Activated CD4-positive, alpha-beta memory T cell treated with anti-CD3 and anti-CD28 coated beads for 36 hours (primary cell): ENCODE data around the gene ANKRD33B. TPM values are rescaled to one million over a fixed set of nuclear protein-coding genes. Genes with fewer than 3 reads are reported as not detected.

ENCODE experiments used
- CTCF ChIA-PET: fragments of 350-600 bp; sonication (Branson Sonifier 250); formaldehyde crosslinking; loops from one replicate; lab custom pipeline; 2021; ENCODE audit warnings: antibody characterized with exemption, inconsistent platforms; lab: Charles Lee
- POLR2A ChIA-PET: fragments of 350-600 bp; sonication (Branson Sonifier 250); formaldehyde crosslinking; loops from one replicate; lab custom pipeline; 2021; ENCODE audit warnings: antibody characterized with exemption; lab: Charles Lee
- DNase-seq: peaks from one replicate; pipeline ENCODE4 v3.0.0-alpha.2; 2020
- H3K27ac Mint-ChIP-seq: one replicate; pipeline ENCODE4 v1.8.0; 2021; ENCODE audit warnings: mixed read lengths
- H3K27me3 Mint-ChIP-seq: one replicate; pipeline ENCODE4 v1.8.0; 2021; ENCODE audit warnings: mixed read lengths
- H3K36me3 Mint-ChIP-seq: one replicate; pipeline ENCODE4 v1.8.0; 2021; ENCODE audit warnings: mixed read lengths
- H3K4me1 Mint-ChIP-seq: one replicate; pipeline ENCODE4 v1.8.0; 2021; ENCODE audit warnings: low read depth, mixed read lengths
- H3K4me3 Mint-ChIP-seq: one replicate; pipeline ENCODE4 v1.8.0; 2021; ENCODE audit warnings: mild to moderate bottlenecking, mixed read lengths
- H3K9me3 Mint-ChIP-seq: one replicate; pipeline ENCODE4 v1.8.0; 2021; ENCODE audit warnings: mixed read lengths
- intact Hi-C: fragments of 100-400 bp; cut with micrococcal nuclease; formaldehyde crosslinking; loops from one replicate; pipeline ENCODE4 v1.15.1; 2023
- total RNA-seq, 2 experiments: library from RNA; stranded (reverse); gene quantifications; one replicate each; pipeline ENCODE4 v1.2.3, GENCODE V29; 2021

The ANKRD33B gene
- total RNA-seq, 2 experiments from 2014 or later = 9.9 to 10.0 TPM

- no peaks in the 10 kb centered on the region for H3K9me3 Mint-ChIP-seq
- no peak for DNase-seq
- H3K4me3 Mint-ChIP-seq = no peak overlapping the region
- no peaks in the 10 kb centered on the region for H3K36me3 Mint-ChIP-seq
- ChIA-PET CTCF (interaction anchor here (0.7 to 1.7 kb wide), 4 partner anchors 10 to 59 kb away, joined by 3 to 4 read pairs (median 3); no protein-coding TSS in a partner anchor), POLR2A (interaction anchor here (1.0 kb wide), 1 partner anchor 58 kb away, joined by 3 read pairs; no protein-coding TSS in a partner anchor)
- H3K27me3 Mint-ChIP-seq = no peaks in the 10 kb centered on the region
- peaks cover 48% of the 10 kb centered on the region for H3K4me1 Mint-ChIP-seq
- H3K27ac Mint-ChIP-seq = no peak overlapping the region
- intact Hi-C loops = loop anchor here (5.0 kb wide), 1 partner anchor 224 kb away; the partner anchor contains the start of gene MARCHF6
These were observed 12.9 kb downstream of the ANKRD33B start for GRCh38 chr5:10576790-10577189.

GRCh38 chr5:10577371-10578292 lies 13.8 kb downstream of the ANKRD33B start:
- intact Hi-C loops = loop anchor here (5.0 kb wide), 1 partner anchor 225 kb away; the partner anchor contains the start of gene MARCHF6
- Mint-ChIP-seq H3K36me3 (peaks cover 2% of the 10 kb centered on the region), H3K27me3 (no peaks in the 10 kb centered on the region), H3K4me3 (no peak overlapping the region), H3K27ac (no peak overlapping the region), H3K9me3 (no peaks in the 10 kb centered on the region), H3K4me1 (peaks cover 57% of the 10 kb centered on the region)
- ChIA-PET POLR2A (interaction anchor here (1.0 kb wide), 1 partner anchor 57 kb away, joined by 3 read pairs; no protein-coding TSS in a partner anchor), CTCF (interaction anchor here (1.7 kb wide), 1 partner anchor 15 kb away, joined by 3 read pairs; no protein-coding TSS in a partner anchor)
- DNase-seq = no peak

- Mint-ChIP-seq H3K9me3 (no peaks in the 10 kb centered on the region), H3K27ac (no peak overlapping the region), H3K27me3 (no peaks in the 10 kb centered on the region), H3K4me1 (peaks cover 57% of the 10 kb centered on the region), H3K4me3 (no peak overlapping the region), H3K36me3 (peaks cover 3% of the 10 kb centered on the region)
- DNase-seq = no peak
- CTCF ChIA-PET = interaction anchor here (1.7 kb wide), 1 partner anchor 14 kb away, joined by 3 read pairs; no protein-coding TSS in a partner anchor
- intact Hi-C loops = loop anchor here (5.0 kb wide), 1 partner anchor 226 kb away; the partner anchor contains the start of gene MARCHF6
- POLR2A ChIA-PET = no interaction called here
These were observed 14.4 kb downstream of the ANKRD33B start for GRCh38 chr5:10578293-10578665.

- POLR2A ChIA-PET = no interaction called here
- Mint-ChIP-seq H3K27me3 (peaks cover 3% of the 10 kb centered on the region), H3K4me3 (no peak overlapping the region), H3K9me3 (no peaks in the 10 kb centered on the region), H3K27ac (no peak overlapping the region), H3K36me3 (peaks cover 3% of the 10 kb centered on the region), H3K4me1 (peaks cover 57% of the 10 kb centered on the region)
- intact Hi-C loops = loop anchor here (1.0 to 5.0 kb wide), 4 partner anchors 14 to 227 kb away; partner anchors contain the start of gene MARCHF6
- peak; percentile 37 for DNase-seq
- CTCF ChIA-PET = interaction anchor here (0.7 kb wide), 2 partner anchors 14 to 26 kb away, joined by 3 to 4 read pairs; no protein-coding TSS in a partner anchor
These were observed 15.0 kb downstream of the ANKRD33B start for GRCh38 chr5:10578869-10579268.

GRCh38 chr5:10579536-10580521 lies 16.0 kb downstream of the ANKRD33B start:
- no peak for DNase-seq
- POLR2A ChIA-PET = no interaction called here
- peaks cover 3% of the 10 kb centered on the region for H3K36me3 Mint-ChIP-seq
- H3K4me1 Mint-ChIP-seq = peaks cover 64% of the 10 kb centered on the region
- H3K4me3 Mint-ChIP-seq = no peak overlapping the region
- no peak overlapping the region for H3K27ac Mint-ChIP-seq
- CTCF ChIA-PET = interaction anchor here (0.7 to 1.0 kb wide), 3 partner anchors 13 to 48 kb away, joined by 3 to 4 read pairs (median 3); no protein-coding TSS in a partner anchor
- intact Hi-C loops = loop anchor here (1.0 to 5.0 kb wide), 4 partner anchors 15 to 228 kb away; partner anchors contain the start of gene MARCHF6
- peaks cover 7% of the 10 kb centered on the region for H3K27me3 Mint-ChIP-seq
- no peaks in the 10 kb centered on the region for H3K9me3 Mint-ChIP-seq

GRCh38 chr5:10580531-10581423 lies 16.9 kb downstream of the ANKRD33B start:
- intact Hi-C loops = no loop called here
- ChIA-PET CTCF (no interaction called here), POLR2A (no interaction called here)
- H3K4me3 Mint-ChIP-seq = no peak overlapping the region
- no peak overlapping the region for H3K27ac Mint-ChIP-seq
- peaks cover 3% of the 10 kb centered on the region for H3K36me3 Mint-ChIP-seq
- H3K27me3 Mint-ChIP-seq = peaks cover 9% of the 10 kb centered on the region
- DNase-seq = no peak
- peaks cover 72% of the 10 kb centered on the region for H3K4me1 Mint-ChIP-seq
- no peaks in the 10 kb centered on the region for H3K9me3 Mint-ChIP-seq

- Mint-ChIP-seq H3K36me3 (peaks cover 3% of the 10 kb centered on the region), H3K4me1 (peaks cover 77% of the 10 kb centered on the region), H3K27me3 (peaks cover 9% of the 10 kb centered on the region), H3K27ac (no peak overlapping the region), H3K4me3 (no peak overlapping the region), H3K9me3 (no peaks in the 10 kb centered on the region)
- ChIA-PET POLR2A (no interaction called here), CTCF (no interaction called here)
- no peak for DNase-seq
- intact Hi-C loops = no loop called here
These were observed 17.5 kb downstream of the ANKRD33B start for GRCh38 chr5:10581424-10581748.

GRCh38 chr5:10581867-10582511 lies 18.1 kb downstream of the ANKRD33B start:
- Mint-ChIP-seq H3K4me1 (peaks cover 79% of the 10 kb centered on the region), H3K36me3 (peaks cover 3% of the 10 kb centered on the region), H3K27me3 (peaks cover 9% of the 10 kb centered on the region), H3K4me3 (no peak overlapping the region), H3K27ac (no peak overlapping the region), H3K9me3 (no peaks in the 10 kb centered on the region)
- intact Hi-C loops = no loop called here
- ChIA-PET CTCF (no interaction called here), POLR2A (interaction anchor here (0.7 kb wide), 1 partner anchor 781 kb away, joined by 3 read pairs; no protein-coding TSS in a partner anchor)
- no peak for DNase-seq

GRCh38 chr5:10582512-10582897 lies 18.6 kb downstream of the ANKRD33B start:
- H3K36me3 Mint-ChIP-seq = peaks cover 3% of the 10 kb centered on the region
- H3K9me3 Mint-ChIP-seq = no peaks in the 10 kb centered on the region
- H3K27ac Mint-ChIP-seq = no peak overlapping the region
- H3K27me3 Mint-ChIP-seq = peaks cover 9% of the 10 kb centered on the region
- no peak for DNase-seq
- H3K4me3 Mint-ChIP-seq = no peak overlapping the region
- ChIA-PET POLR2A (interaction anchor here (0.7 kb wide), 1 partner anchor 781 kb away, joined by 3 read pairs; no protein-coding TSS in a partner anchor), CTCF (no interaction called here)
- peaks cover 78% of the 10 kb centered on the region for H3K4me1 Mint-ChIP-seq
- intact Hi-C loops = no loop called here
